MM.1S (cell line): ENCODE results near the gene EMC8.

ENCODE experiments used
- DNase-seq: peaks from one replicate; pipeline ENCODE4 v3.0.0-alpha.2; 2015
- H2AFZ ChIP-seq: fragments of 300-600 bp; sonication (generic); 2 replicates; pipeline ENCODE4 v1.6.0; 2016; ENCODE audit warnings: antibody characterized with exemption, low read length
- H3F3A ChIP-seq: fragments of 300-600 bp; sonication (generic); 2 replicates; pipeline ENCODE4 v1.6.1; 2016; ENCODE audit warnings: mild to moderate bottlenecking, antibody characterized with exemption, low read length, moderate library complexity, mixed read lengths; ENCODE audit not compliant: insufficient read depth
- H3K27ac ChIP-seq: fragments of 300-600 bp; sonication (generic); 2 replicates; pipeline ENCODE4 v1.5.1; 2016; ENCODE audit warnings: mild to moderate bottlenecking, low read length
- H3K27me3 ChIP-seq: fragments of 300-600 bp; sonication (generic); replicated peaks from 2 replicates; pipeline ENCODE4 v1.6.0; 2016; ENCODE audit warnings: low read length; ENCODE audit not compliant: insufficient read depth
- H3K36me3 ChIP-seq: fragments of 300-600 bp; sonication (generic); replicated peaks from 2 replicates; pipeline ENCODE4 v1.6.1; 2016; ENCODE audit warnings: mild to moderate bottlenecking, low read length, mixed read lengths; ENCODE audit not compliant: insufficient read depth
- H3K4me1 ChIP-seq: fragments of 300-600 bp; sonication (generic); 2 replicates; pipeline ENCODE4 v1.6.1; 2016; ENCODE audit warnings: low read length, mixed read lengths
- H3K4me2 ChIP-seq: fragments of 300-600 bp; sonication (generic); 2 replicates; pipeline ENCODE4 v1.6.0; 2016; ENCODE audit warnings: low read depth, low read length
- H3K4me3 ChIP-seq: fragments of 300-600 bp; sonication (generic); 2 replicates; pipeline ENCODE4 v1.5.1; 2016; ENCODE audit warnings: low read length, mixed read lengths
- H3K79me2 ChIP-seq: fragments of 300-600 bp; sonication (generic); 2 replicates; pipeline ENCODE4 v1.6.1; 2016; ENCODE audit warnings: mixed run types, low read length, mixed read lengths
- H3K9ac ChIP-seq: fragments of 300-600 bp; sonication (generic); 2 replicates; pipeline ENCODE4 v1.6.1; 2016; ENCODE audit warnings: low read length, mixed read lengths
- H3K9me2 ChIP-seq: fragments of 300-600 bp; sonication (generic); replicated peaks from 2 replicates; pipeline ENCODE4 v1.6.1; 2016; ENCODE audit warnings: mild to moderate bottlenecking, low read length, mixed read lengths; ENCODE audit not compliant: insufficient read depth
- H3K9me3 ChIP-seq: fragments of 300-600 bp; sonication (generic); replicated peaks from 2 replicates; pipeline ENCODE4 v1.6.1; 2016; ENCODE audit warnings: mild to moderate bottlenecking, low read length, mixed read lengths; ENCODE audit not compliant: insufficient read depth
- H4K20me1 ChIP-seq: fragments of 300-600 bp; sonication (generic); 2 replicates; pipeline ENCODE4 v1.6.1; 2016; ENCODE audit warnings: mild to moderate bottlenecking, low read length, moderate library complexity, mixed read lengths; ENCODE audit not compliant: insufficient read depth
- EZH2 ChIP-seq: fragments of 300-600 bp; sonication (generic); optimal IDR thresholded peaks from 2 replicates; pipeline ENCODE3; 2017; ENCODE audit warnings: low read depth, mild to moderate bottlenecking, antibody characterized with exemption, low read length, mixed read lengths
- EZH2phosphoT487 ChIP-seq: fragments of 300-600 bp; sonication (generic); IDR thresholded peaks from 2 replicates; pipeline ENCODE4 v1.6.1; 2018; ENCODE audit warnings: antibody characterized with exemption, low read length
- TF ChIP-seq, protein P1 (sequence below): fragments of 300-600 bp; sonication (generic); IDR thresholded peaks from 2 replicates; pipeline ENCODE4 v1.5.1; 2016; ENCODE audit warnings: antibody characterized with exemption, low read length, mixed read lengths

The EMC8 gene

DNA sequence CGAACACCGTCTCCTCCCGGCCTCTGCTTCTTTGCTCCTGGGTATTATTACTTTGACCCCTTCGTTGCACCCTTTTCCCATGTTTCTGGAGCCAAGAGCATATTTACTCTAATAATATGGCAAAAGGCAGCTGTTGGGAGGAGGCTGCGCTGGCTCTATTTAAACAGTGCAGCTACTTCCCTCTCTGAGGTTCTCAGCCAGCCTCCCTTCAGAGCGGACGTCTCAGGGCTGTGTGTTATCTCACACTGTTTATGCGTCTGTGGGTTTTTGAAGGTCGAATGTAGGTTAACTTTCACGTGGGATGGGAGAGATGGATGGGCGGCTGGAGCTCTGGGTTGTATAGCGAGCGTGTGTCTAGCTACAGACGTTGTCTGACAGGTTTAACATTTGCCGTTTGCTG, 45.4 kb upstream of the EMC8 start:
- Histone ChIP-seq H3K36me3 (no peaks in the 10 kb centered on the region), H3K4me1 (no peaks in the 10 kb centered on the region), H3K9me2 (no peaks in the 10 kb centered on the region), H3K4me3 (no peak overlapping the region), H4K20me1 (no peaks in the 10 kb centered on the region), H3K27me3 (peaks cover 87% of the 10 kb centered on the region), H3K4me2 (no peak overlapping the region), H2AFZ (no peak overlapping the region), H3K27ac (no peak overlapping the region), H3K9ac (no peak overlapping the region), H3K79me2 (no peaks in the 10 kb centered on the region), H3F3A (no peaks in the 10 kb centered on the region), H3K9me3 (no peaks in the 10 kb centered on the region)
- DNase-seq, result no peak
- no peak for TF ChIP-seq EZH2phosphoT487
- no peak for TF ChIP-seq EZH2

GRCh38 chr16:85844169-85844481, 44.8 kb upstream of the EMC8 start:
- H3K4me3 ChIP-seq, result no peak overlapping the region
- H3K27ac ChIP-seq, result no peak overlapping the region
- no peak overlapping the region for H3K4me2 ChIP-seq
- no peaks in the 10 kb centered on the region for H3K36me3 ChIP-seq
- H4K20me1 ChIP-seq, result no peaks in the 10 kb centered on the region
- H2AFZ ChIP-seq, result no peak overlapping the region
- no peaks in the 10 kb centered on the region for H3K79me2 ChIP-seq
- H3K9me3 ChIP-seq, result no peaks in the 10 kb centered on the region
- no peak for DNase-seq
- TF ChIP-seq, protein P1, sequence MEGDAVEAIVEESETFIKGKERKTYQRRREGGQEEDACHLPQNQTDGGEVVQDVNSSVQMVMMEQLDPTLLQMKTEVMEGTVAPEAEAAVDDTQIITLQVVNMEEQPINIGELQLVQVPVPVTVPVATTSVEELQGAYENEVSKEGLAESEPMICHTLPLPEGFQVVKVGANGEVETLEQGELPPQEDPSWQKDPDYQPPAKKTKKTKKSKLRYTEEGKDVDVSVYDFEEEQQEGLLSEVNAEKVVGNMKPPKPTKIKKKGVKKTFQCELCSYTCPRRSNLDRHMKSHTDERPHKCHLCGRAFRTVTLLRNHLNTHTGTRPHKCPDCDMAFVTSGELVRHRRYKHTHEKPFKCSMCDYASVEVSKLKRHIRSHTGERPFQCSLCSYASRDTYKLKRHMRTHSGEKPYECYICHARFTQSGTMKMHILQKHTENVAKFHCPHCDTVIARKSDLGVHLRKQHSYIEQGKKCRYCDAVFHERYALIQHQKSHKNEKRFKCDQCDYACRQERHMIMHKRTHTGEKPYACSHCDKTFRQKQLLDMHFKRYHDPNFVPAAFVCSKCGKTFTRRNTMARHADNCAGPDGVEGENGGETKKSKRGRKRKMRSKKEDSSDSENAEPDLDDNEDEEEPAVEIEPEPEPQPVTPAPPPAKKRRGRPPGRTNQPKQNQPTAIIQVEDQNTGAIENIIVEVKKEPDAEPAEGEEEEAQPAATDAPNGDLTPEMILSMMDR, result no peak
- TF ChIP-seq EZH2 (no peak), EZH2phosphoT487 (no peak)
- no peak overlapping the region for H3K9ac ChIP-seq
- no peaks in the 10 kb centered on the region for H3K9me2 ChIP-seq
- H3K27me3 ChIP-seq, result peaks cover 87% of the 10 kb centered on the region
- H3K4me1 ChIP-seq, result no peaks in the 10 kb centered on the region
- H3F3A ChIP-seq, result no peaks in the 10 kb centered on the region

DNA sequence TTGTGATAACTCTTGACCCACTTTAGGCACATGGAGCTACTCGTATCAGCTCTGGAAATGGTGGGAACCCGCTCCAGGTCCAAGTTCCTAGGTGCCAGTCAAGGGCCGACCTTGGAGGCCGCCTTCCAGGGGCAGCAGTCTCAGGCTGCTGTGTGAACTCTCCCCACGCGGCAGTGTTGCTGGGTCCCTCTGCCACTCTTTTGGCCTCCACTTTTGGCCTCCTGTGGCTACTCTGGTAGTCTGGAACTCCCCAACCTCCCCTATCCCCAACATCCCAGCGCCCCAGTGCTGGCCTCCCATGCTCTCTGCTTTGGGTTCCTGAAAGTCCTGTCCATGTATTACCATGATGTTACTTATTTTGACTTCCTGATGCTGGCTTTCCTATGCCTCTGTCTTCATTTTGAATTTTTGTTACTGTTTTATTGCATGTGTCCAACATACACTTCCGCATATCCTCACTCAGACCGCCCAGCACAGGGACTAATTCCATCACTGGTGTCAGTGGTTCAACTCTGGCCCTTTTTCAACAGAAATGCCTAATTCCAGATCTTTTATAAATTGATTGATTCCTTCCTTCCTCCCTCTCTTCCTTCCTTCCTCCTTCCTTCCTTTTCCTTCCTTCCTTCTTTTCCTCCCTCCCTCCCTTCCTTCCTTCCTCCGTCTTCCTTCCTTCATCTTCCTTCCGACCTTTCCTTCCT, 44.3 kb upstream of the EMC8 start:
- H3K4me1 ChIP-seq, result no peaks in the 10 kb centered on the region
- H3K4me3 ChIP-seq, result no peak overlapping the region
- DNase-seq, result no peak
- H3K9me2 ChIP-seq, result no peaks in the 10 kb centered on the region
- peaks cover 87% of the 10 kb centered on the region for H3K27me3 ChIP-seq
- no peaks in the 10 kb centered on the region for H3K36me3 ChIP-seq
- no peaks in the 10 kb centered on the region for H3K79me2 ChIP-seq
- H3F3A ChIP-seq, result no peaks in the 10 kb centered on the region
- H2AFZ ChIP-seq, result no peak overlapping the region
- TF ChIP-seq EZH2phosphoT487 (no peak), EZH2 (no peak)
- TF ChIP-seq, protein P1, result no peak
- H3K9me3 ChIP-seq, result no peaks in the 10 kb centered on the region
- H3K9ac ChIP-seq, result no peak overlapping the region
- H3K27ac ChIP-seq, result no peak overlapping the region
- no peak overlapping the region for H3K4me2 ChIP-seq
- no peaks in the 10 kb centered on the region for H4K20me1 ChIP-seq

DNA sequence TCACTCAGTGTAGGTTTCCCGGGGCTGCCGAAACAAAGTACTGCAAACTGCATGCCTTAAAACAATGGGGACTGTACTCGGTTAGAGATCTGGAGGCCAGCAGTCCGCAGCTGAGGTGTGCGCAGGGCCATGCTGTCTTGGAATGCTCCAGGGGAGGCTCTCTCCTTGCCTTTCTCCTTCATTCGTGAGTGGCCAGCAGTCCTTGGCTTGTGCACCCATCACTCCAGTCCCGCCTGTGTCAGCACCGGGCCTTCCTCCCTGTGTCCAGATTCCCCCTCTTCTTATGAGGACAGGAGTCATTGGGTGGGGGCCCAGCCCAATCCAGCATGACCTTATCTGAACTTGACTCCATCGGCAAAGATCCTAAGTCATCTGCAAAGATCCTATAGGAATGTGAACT, 43.5 kb upstream of the EMC8 start:
- TF ChIP-seq EZH2phosphoT487 (no peak), EZH2 (no peak)
- TF ChIP-seq, protein P1, result no peak
- H4K20me1 ChIP-seq, result no peaks in the 10 kb centered on the region
- no peaks in the 10 kb centered on the region for H3K9me2 ChIP-seq
- H2AFZ ChIP-seq, result no peak overlapping the region
- no peak overlapping the region for H3K9ac ChIP-seq
- no peak overlapping the region for H3K4me3 ChIP-seq
- no peak overlapping the region for H3K27ac ChIP-seq
- no peaks in the 10 kb centered on the region for H3F3A ChIP-seq
- DNase-seq, result no peak
- no peaks in the 10 kb centered on the region for H3K36me3 ChIP-seq
- peaks cover 87% of the 10 kb centered on the region for H3K27me3 ChIP-seq
- H3K9me3 ChIP-seq, result no peaks in the 10 kb centered on the region
- no peak overlapping the region for H3K4me2 ChIP-seq
- no peaks in the 10 kb centered on the region for H3K4me1 ChIP-seq
- no peaks in the 10 kb centered on the region for H3K79me2 ChIP-seq
